NCI-H526 (cell line): ENCODE results near the gene LRATD1.
A peak's percentile ranks its signal among the peaks of the same experiment; 100 is the strongest.

Experiments used
- DNase-seq, 2 experiments: peaks; one replicate each; lab custom pipeline; 2025; lab: John Stamatoyannopoulos, UW

Gene LRATD1

DNA sequence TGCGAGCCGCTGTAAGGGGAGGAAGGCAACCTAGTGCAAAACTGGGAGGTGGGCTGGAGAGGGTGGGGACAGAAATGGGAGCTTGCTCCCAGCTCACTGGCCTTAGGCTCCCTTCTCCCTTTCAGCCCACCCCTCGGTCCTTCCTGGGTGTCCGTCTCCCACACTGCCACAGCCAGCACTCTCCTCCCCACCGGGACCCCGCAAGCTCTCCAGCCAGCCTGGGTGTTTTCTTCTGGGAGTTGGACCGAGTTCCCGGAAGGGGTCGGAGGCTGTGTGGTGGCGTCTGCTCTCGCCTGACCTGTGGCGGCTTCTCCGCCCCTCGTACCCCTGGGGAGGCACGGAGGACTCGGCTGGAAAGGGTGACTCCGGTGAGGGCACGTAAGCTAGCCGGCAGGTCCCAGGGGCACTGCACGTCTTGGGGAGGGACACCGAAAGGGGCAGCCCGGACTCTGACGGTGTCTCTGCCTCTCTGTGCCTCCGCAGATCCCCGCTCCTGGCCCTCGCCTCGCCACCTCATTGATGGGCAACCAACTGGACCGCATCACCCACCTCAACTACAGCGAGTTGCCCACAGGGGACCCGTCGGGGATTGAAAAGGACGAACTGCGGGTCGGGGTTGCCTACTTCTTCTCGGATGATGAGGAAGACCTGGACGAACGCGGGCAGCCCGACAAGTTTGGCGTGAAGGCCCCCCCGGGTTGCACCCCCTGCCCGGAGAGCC lies 1.1 kb downstream of the LRATD1 start:
- peak in 1 of 2 experiments; percentile 41 for DNase-seq

DNA sequence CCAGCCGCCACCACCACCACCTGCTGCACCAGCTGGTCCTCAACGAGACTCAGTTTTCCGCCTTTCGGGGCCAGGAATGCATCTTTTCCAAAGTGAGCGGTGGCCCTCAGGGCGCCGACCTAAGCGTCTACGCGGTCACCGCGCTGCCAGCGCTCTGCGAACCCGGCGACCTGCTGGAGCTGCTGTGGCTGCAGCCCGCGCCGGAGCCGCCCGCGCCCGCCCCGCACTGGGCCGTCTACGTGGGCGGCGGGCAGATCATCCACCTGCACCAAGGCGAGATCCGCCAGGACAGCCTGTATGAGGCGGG lies 1.6 kb downstream of the LRATD1 start:
- no peak for DNase-seq

DNA sequence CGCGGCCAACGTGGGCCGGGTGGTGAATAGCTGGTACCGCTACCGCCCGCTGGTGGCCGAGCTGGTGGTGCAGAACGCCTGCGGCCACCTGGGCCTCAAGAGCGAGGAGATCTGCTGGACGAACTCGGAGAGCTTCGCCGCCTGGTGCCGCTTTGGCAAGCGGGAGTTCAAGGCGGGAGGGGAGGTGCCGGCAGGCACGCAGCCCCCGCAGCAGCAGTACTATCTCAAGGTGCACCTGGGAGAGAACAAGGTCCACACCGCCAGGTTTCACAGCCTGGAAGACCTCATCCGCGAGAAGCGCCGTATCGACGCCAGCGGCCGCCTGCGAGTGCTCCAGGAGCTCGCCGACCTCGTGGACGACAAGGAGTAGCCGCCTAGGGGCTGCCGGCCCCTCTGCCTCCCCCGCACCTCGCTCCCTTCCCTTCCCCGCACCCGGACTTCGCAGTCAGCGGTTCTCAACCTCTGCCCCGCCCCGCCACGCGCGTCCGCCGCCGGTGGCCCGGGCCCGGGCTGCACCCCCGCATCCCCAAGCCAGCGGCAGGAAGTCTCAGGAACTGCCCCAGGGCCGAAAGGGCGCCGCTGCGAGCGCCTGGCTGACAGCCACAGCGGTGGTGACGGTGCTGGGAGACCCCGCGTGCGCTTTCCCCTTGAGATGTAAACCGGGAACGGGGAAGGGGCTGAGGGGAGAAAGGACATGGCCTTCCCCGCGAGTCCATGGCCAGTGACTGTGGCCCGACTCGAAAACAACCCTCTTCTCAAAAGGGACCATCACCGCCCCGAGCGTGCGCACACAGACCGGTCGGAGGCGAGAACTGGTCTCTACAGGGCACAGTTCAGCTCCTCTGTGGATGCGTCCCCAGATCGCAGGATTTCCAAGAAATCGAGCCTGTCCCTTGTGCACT lies 2.2 kb downstream of the LRATD1 start:
- DNase-seq = peak; percentile 72 to 91

DNA sequence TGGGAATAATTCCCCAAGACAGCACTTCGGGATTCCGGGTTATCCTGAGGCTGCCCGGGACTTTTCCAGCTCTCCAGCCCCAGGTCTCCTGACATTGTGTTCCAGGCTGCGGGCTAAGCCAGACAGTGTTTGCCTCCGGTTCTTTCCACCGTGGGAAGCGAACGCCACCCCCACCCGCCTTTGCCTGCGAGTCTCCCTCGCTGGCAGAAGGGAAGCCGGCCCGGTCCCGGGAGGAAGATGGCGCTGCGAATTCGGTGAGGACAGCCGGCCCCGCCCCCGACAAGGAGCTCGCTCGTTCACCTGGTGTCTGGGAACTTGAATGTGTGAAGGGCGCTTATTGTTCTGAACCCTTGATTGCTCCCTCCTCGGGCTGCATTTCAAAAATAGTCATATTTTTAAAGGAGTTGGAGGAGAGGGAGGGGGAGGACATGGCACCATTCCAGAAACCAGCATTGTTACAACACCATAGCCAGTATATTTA lies 2.9 kb downstream of the LRATD1 start:
- peak; percentile 78 to 87 for DNase-seq

DNA sequence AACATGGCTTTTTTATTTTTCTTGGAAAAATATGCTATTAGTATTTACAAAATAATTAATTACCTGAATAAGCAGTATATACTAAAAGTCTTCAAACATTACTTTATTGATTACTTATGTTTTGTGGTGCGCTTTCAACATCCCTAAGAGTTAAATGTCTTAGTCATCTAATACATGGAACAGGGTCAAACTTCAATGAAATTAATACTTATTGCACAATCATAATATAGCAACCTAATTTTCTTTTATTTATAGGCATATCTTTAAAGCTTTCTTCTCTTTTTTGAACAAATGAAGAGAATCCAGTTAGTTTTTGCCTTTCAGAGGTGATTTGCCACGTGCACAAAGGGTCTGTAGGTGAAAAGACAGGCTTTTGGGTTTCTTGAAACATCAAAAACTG lies 6.0 kb downstream of the LRATD1 start:
- DNase-seq = no peak

DNA sequence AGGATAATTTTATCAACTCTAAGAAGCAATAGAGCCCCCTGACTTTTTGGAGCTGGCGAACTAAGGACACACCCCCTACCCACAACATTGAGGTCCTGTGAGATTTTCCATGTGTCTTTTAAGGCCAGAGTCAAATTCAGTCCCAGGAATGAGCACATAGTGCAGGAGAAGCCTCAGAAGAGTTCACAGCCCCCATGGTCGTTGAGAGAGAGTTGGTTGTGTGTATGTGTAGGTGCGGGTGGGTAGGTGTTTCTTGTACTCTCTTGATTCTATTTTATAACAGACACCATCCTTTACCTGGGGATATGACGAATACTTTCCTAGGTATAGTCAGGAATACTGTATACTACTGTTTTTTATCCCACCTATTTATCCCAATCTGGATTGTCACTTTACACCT lies 8.6 kb downstream of the LRATD1 start:
- DNase-seq = no peak

DNA sequence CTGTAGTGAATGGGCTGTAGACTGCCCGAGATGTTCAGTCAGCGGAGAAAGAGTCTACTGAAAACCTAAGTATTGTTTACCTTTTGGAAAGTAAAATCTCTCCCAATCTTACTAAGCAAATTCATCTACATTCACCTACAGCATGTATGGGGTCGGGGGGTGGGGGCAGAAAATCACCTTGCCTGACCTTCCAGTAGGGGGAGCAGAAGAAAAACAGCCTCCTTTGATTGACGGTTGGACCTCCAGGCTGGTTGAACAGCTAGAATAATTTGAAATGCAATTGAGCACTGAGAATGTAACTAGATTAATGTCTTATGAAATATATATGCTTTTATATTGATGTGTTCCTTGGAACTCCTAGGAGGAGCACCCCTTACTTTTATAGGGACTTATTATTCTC lies 10.0 kb downstream of the LRATD1 start:
- no peak for DNase-seq

DNA sequence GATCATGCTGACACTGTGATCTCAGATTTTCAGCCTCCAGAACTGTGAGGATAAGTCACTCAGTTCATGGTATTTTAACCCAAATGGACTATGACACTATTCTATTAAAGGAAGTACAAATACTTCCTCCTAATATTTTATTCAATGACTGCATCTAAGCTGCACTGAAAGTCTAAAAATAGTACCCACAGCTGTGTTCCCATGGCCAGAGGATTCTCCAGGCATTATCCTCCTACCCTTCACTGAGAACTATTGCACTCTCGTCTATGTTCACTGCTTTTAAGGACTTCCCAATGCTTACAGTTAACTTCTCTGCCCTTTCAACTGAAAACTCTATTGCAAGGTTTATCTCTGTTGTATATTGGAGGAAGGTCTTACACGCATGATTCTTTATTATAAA lies 15.2 kb downstream of the LRATD1 start:
- DNase-seq = no peak

DNA sequence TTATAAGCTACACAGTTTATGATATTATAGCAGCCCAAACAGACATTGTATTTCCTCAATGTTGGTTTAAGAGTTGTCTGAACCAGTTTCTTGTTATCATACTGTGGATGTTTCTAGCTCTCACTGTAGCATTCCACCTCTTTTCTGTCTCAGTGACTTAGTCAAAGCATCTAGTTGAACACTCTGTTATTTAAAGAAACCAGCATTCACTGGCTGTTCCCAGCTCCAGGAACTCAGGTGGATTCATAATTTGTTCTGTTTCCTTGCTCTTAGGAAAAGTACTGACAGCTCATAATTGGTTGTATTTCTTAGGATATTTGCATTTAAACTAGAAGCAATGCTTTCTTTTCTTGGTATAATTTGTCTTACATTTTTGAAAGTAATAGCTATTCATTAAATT lies 17.5 kb downstream of the LRATD1 start:
- no peak for DNase-seq

DNA sequence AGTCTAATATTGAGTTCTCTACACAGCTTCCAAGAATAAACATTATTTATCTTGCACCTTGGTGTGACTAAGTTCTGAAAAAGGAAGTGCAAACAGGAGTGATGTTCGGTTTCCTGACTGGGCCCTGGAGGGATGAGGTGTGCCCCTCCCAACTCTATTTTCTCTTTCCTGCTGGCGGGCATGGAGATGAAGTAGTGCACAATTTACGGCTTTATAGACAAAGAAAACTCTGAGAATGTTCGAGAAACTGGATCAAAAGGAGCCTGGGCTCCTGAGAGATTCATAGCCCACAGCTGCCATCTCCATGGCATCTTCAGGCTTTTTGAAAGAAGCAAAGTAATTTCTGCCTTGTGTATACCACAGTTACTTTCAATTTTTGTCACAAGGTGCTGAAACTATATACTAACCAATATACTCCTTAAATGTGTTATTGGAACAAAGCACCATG lies 22.3 kb downstream of the LRATD1 start:
- DNase-seq = no peak

DNA sequence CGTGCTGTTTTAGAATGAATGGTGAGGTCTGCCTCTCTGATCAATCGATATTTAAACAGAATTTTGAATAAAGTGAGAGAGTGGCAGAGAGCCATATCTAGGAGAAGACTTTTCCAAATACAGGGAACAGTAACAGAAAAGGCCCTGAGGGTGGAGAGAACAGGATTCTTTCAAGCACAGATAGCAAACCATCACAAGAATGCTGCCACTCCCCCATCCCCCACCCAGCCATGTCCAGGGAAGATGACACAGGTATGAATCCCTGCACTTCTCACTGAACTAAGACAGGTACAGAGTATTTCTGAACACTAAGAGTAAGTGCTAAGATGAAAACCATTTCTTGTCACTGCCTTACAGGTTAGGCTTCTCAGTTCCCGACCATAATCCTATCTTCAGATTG lies 23.6 kb downstream of the LRATD1 start:
- DNase-seq = no peak

DNA sequence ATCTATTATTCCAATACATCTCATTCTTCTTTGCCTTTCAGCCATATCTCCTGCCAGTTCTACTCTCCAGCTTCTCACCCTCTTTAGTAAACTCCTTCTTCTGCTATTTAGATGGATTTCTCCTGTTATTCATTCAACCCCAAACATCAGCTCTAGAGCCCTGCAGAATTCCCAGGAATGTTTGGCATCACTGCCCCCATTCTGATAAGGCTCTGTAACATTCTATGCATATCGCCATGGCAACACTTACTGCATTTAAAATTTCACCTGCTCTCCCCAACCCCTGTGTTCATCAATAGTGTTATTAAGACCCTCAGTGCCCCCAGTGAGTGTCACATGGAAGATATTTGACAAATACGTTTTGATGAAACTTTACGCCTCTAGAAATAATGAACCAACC lies 28.6 kb downstream of the LRATD1 start:
- DNase-seq = no peak

DNA sequence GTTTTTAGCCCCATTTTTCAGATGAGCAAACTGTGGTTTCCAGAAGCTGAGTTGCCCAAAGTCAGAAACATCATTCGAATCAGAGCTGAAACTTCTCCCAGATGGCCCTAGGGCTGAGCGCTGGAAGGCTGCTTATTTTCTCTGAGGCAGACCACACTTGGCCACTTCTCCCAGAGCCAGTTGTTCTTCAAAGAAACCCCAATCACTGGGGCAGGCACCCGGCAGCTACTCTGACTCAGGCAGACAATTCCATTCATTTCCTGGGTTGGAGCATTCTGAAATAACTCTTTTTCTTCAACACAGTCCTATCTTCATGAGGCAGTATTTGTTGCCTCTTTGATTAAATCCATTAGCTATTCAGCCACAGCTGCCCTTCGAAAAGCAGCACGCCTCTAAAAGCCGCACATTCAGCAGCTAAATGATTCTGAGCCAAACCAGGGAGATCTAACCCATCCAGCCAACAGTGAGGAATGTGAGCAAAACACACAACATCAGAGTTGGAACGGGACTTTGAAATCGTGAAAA lies 40.9 kb downstream of the LRATD1 start:
- no peak for DNase-seq

DNA sequence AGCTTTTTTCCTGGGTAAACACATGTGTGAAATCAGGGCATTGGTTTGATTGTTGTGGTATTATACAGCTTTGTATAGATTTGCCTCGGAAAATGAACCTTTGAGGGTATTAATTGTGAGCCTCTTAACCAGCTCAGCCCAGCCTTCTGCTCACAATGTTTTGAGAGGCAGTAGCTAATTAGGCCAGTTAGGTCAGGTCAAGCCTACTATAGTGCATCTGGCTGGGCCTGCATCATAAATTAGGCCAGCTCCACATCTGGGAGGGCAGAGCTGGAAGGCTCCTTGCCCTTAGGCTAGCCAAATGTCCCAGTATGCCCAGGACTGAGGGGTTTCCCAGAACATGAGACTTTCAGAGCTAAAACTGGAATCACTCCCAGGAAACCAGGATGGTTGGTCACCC lies 43.0 kb downstream of the LRATD1 start:
- DNase-seq = no peak

DNA sequence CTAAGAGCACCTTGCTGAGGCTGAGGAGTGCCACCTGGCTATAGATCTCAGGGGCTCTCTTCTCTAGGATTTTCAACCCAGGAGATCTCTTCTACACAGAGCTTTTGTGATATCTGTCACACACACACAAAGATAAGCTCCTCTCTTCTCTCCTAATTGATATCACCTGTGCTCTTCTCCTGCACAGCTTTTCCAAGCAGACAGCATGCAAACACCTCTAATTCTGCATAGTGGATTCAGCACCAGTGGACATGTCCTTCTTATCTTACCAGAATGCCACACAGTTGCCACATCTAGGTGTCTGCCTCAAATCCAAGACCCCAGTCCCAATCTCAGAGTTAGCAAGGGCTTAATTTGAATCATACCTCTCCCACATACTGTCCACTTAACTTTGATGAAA lies 43.9 kb downstream of the LRATD1 start:
- no peak for DNase-seq

DNA sequence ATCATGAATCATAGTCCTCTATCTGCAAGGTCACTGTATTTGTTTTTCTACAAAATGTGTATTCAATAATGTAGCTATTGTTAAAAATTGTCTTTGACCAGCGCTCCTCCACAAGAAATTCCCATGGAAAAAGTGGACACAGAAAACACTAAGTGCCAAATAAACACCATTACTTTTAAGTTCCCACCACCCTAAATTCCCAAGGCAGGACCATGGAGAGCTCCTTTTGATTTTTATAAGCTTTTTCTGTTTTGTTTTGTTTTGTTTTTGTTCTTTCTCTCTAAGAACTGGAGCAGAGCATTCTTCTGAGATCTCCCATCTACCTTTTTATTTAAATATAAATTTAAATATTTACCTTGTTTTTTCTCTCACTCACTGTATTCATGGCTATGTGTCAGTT lies 44.5 kb downstream of the LRATD1 start:
- DNase-seq = no peak

DNA sequence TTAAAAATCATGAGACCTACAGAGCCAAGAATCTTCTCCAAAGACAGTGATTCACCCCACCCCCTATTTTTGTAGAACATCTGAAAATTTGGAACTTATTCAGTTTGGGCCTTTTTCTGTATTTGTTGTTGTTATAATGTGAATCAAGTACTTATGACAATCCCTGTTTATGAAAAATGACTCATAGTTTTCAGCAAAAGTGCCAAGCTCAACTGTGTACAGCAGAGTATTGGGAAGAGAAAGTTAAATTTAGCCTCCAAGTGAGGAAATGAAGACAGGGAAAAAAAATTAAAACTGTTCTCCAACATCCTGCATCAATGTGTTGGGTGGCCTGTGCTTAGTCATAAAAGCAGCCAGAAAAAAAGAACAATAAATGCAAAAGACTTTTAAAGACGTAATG lies 46.2 kb downstream of the LRATD1 start:
- no peak for DNase-seq

DNA sequence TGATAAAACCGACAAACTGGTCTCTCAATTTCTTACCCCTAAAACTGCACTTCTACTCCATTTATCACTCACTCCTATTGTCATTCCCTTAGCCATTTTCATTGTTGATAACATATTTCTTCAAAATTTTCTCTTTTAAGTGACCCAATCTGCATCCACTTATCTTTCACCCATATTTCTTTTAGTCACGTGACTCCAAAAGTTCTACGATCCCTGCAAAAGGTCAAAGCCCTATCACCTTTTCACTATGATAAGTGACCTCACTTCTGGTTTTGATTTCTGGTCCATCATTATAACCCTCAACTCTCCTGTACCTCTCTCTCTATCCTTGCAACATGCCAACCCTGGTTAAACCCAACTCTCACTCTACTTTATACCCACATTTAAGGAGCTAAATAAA lies 49.1 kb downstream of the LRATD1 start:
- no peak for DNase-seq
